HepG2 (cell line): ENCODE data around the gene ETS1. TPM values are rescaled to one million over a fixed set of nuclear protein-coding genes. Genes with fewer than 3 reads are reported as not detected.

ENCODE experiments used
- ATAC-seq: fragments of 200-7000 bp; cut with Tn5 transposase; 3 replicates; pipeline ENCODE4 v1.9.1; 2020; ENCODE audit warnings: mild to moderate bottlenecking, moderate library complexity
- BruUV-seq: library from RNA; stranded (reverse); fragments of 400-500 nt; replicated peaks from 2 replicates; lab custom pipeline; 2021; lab: Mats Ljungman, UMichigan
- CTCF ChIA-PET: fragments of 300-600 bp; formaldehyde crosslinking; extraction: SDS; loops from one replicate; lab custom pipeline; 2021; ENCODE audit warnings: low total read pairs, inconsistent platforms, low intra/inter-chr PET ratio; lab: Yijun Ruan, JAX
- POLR2A ChIA-PET: fragments of 350-600 bp; sonication (Branson Sonifier 250); formaldehyde crosslinking; loops from one replicate; lab custom pipeline; 2020; ENCODE audit warnings: antibody characterized with exemption, inconsistent platforms; lab: Yijun Ruan, JAX
- DNase-seq: peaks from one replicate; pipeline ENCODE4 v3.0.0-alpha.2; 2015; ENCODE audit warnings: low spot score
- FAIRE-seq: peaks from 3 replicates; lab custom pipeline; 2011; peaks lifted over from hg19 to GRCh38; lab: Jason Lieb, UNC
- H2AFZ ChIP-seq: one replicate; pipeline ENCODE4 v1.6.1; 2011; ENCODE audit warnings: low read length, inconsistent platforms
- H3K27ac ChIP-seq: fragments of 300-600 bp; 3 replicates; pipeline ENCODE4 v1.8.0; 2011; ENCODE audit warnings: mixed run types, mild to moderate bottlenecking, mixed read lengths, low read length, inconsistent platforms; ENCODE audit not compliant: insufficient read depth; ENCODE audit errors: extremely low read length
- H3K27me3 ChIP-seq, 2 experiments: fragments of 200-600 bp in 1 of 2; 2 replicates in 1 of 2; 3 replicates in 1 of 2; pipeline versions ENCODE4 v1.6.0 to v1.8.0; 2011; ENCODE audit warnings: low read length in 2 of 2, mild to moderate bottlenecking in 2 of 2, moderate library complexity in 2 of 2, inconsistent platforms in 1 of 2; ENCODE audit not compliant: insufficient read depth in 2 of 2, control insufficient read depth in 1 of 2
- H3K36me3 ChIP-seq, 2 experiments: fragments of 200-600 bp in 1 of 2; replicated peaks in 1 of 2; 2 replicates in 1 of 2; 3 replicates in 1 of 2; pipeline versions ENCODE4 v1.5.1 to v1.8.0; 2011; ENCODE audit warnings: low read length in 2 of 2, inconsistent platforms in 1 of 2; ENCODE audit not compliant: insufficient read depth in 2 of 2, control insufficient read depth in 1 of 2
- H3K4me1 ChIP-seq: 2 replicates; pipeline ENCODE4 v1.5.1; 2012; ENCODE audit warnings: low read length, inconsistent platforms; ENCODE audit not compliant: insufficient read depth
- H3K4me2 ChIP-seq: 2 replicates; pipeline ENCODE4 v1.6.0; 2011; ENCODE audit warnings: low read depth, low read length, inconsistent platforms
- H3K4me3 ChIP-seq, 3 experiments: fragments of 200-600 bp in 1 of 3; sonication (generic), shearing (Covaris generic) in 1 of 3; replicated peaks in 1 of 3; 2 replicates each; pipeline ENCODE4 v1.5.1; 2011 to 2016; ENCODE audit warnings: low read length in 3 of 3, inconsistent platforms in 2 of 3, low read depth in 2 of 3, mild to moderate bottlenecking in 2 of 3, control low read depth in 1 of 3, mixed read lengths in 1 of 3; ENCODE audit not compliant: insufficient read depth in 1 of 3
- H3K79me2 ChIP-seq: one replicate; pipeline ENCODE4 v1.6.1; 2011; ENCODE audit warnings: low read length, inconsistent platforms; ENCODE audit not compliant: insufficient read depth
- H3K9ac ChIP-seq: 2 replicates; pipeline ENCODE4 v1.6.0; 2011; ENCODE audit warnings: mild to moderate bottlenecking, low read depth, low read length, inconsistent platforms; ENCODE audit not compliant: insufficient read depth
- H3K9me3 ChIP-seq: 2 replicates; pipeline ENCODE4 v1.5.1; 2012; ENCODE audit warnings: mild to moderate bottlenecking, low read length
- H4K20me1 ChIP-seq: 2 replicates; pipeline ENCODE4 v1.6.0; 2011; ENCODE audit warnings: inconsistent platforms, mild to moderate bottlenecking, low read length, moderate library complexity; ENCODE audit not compliant: insufficient read depth
- ELF4 ChIP-seq: sonication (generic); formaldehyde crosslinking; IDR thresholded peaks from 2 replicates; pipeline ENCODE4 v1.5.0; 2020; ENCODE audit warnings: missing genetic modification reagents, mild to moderate bottlenecking, moderate library complexity, borderline replicate concordance
- KMT2B ChIP-seq: IDR thresholded peaks from 2 replicates; pipeline ENCODE4 v1.6.1; 2016; ENCODE audit warnings: missing genetic modification reagents, missing compliant biosample characterization
- MAZ ChIP-seq, 2 experiments: sonication (generic) in 1 of 2; formaldehyde crosslinking in 1 of 2; IDR thresholded peaks; 2 replicates each; pipeline versions ENCODE4 v1.5.0 to v1.6.1; 2012 to 2020; ENCODE audit warnings: low read depth in 2 of 2, mild to moderate bottlenecking in 2 of 2, borderline replicate concordance in 1 of 2, improper control_type of control experiment in 1 of 2, low read length in 1 of 2, missing genetic modification reagents in 1 of 2, moderate library complexity in 1 of 2
- MIXL1 ChIP-seq: IDR thresholded peaks from 2 replicates; pipeline ENCODE4 v1.6.1; 2016
- MLLT10 ChIP-seq: sonication (generic); formaldehyde crosslinking; IDR thresholded peaks from 2 replicates; pipeline ENCODE4 v1.4.0; 2020; ENCODE audit warnings: missing genetic modification reagents
- PBX3 ChIP-seq: sonication (generic); formaldehyde crosslinking; IDR thresholded peaks from 2 replicates; pipeline ENCODE4 v1.8.1; 2023; ENCODE audit warnings: missing genetic modification reagents, inconsistent platforms, borderline replicate concordance
- SMARCC2 ChIP-seq: fragments of 450-650 bp; IDR thresholded peaks from 2 replicates; pipeline ENCODE4 v1.6.1; 2017; ENCODE audit warnings: antibody characterized with exemption, mild to moderate bottlenecking
- SOX6 ChIP-seq, 2 experiments: fragments of 450-650 bp in 1 of 2; sonication (generic) in 1 of 2; formaldehyde crosslinking in 1 of 2; IDR thresholded peaks; 2 replicates each; pipeline versions ENCODE4 v1.4.0 to v1.6.1; 2017 to 2020; ENCODE audit warnings: antibody characterized with exemption in 1 of 2, mild to moderate bottlenecking in 1 of 2, missing genetic modification reagents in 1 of 2
- TCF12 ChIP-seq, 2 experiments: fragments of 450-650 bp in 1 of 2; sonication (generic) in 1 of 2; formaldehyde crosslinking in 1 of 2; IDR thresholded peaks; 2 replicates each; pipeline versions ENCODE4 v1.6.1 to v1.8.0; 2017 to 2022; ENCODE audit warnings: antibody characterized with exemption in 1 of 2, mild to moderate bottlenecking in 1 of 2, missing genetic modification reagents in 1 of 2, moderate library complexity in 1 of 2
- YY1 ChIP-seq: IDR thresholded peaks from 2 replicates; pipeline ENCODE4 v1.6.1; 2011; ENCODE audit warnings: low read length, low read depth, moderate library complexity, mild to moderate bottlenecking; ENCODE audit not compliant: insufficient read depth, insufficient replicate concordance
- ZBTB3 ChIP-seq: sonication (generic); formaldehyde crosslinking; IDR thresholded peaks from 2 replicates; pipeline ENCODE4 v1.4.0; 2020; ENCODE audit warnings: low read depth, mild to moderate bottlenecking, moderate library complexity, missing genetic modification reagents, borderline replicate concordance
- ZNF207 ChIP-seq: fragments of 450-650 bp; IDR thresholded peaks from 2 replicates; pipeline ENCODE4 v1.6.1; 2016; ENCODE audit warnings: antibody characterized with exemption, borderline replicate concordance
- ZNF251 ChIP-seq: sonication (generic); formaldehyde crosslinking; IDR thresholded peaks from 2 replicates; pipeline ENCODE4 v1.9.0; 2021; ENCODE audit warnings: mild to moderate bottlenecking, missing genetic modification reagents
- ZNF326 ChIP-seq: sonication (generic); formaldehyde crosslinking; IDR thresholded peaks from 2 replicates; pipeline ENCODE4 v1.4.0; 2020; ENCODE audit warnings: missing genetic modification reagents, borderline replicate concordance
- ZNF558 ChIP-seq: sonication (generic); formaldehyde crosslinking; IDR thresholded peaks from 2 replicates; pipeline ENCODE4 v1.9.0; 2022; ENCODE audit warnings: mild to moderate bottlenecking, missing genetic modification reagents, borderline replicate concordance
- ZNF598 ChIP-seq: sonication (generic); formaldehyde crosslinking; IDR thresholded peaks from 2 replicates; pipeline ENCODE4 v1.5.1; 2020; ENCODE audit warnings: mild to moderate bottlenecking, missing genetic modification reagents, borderline replicate concordance
- ZNF672 ChIP-seq: sonication (generic); formaldehyde crosslinking; IDR thresholded peaks from 2 replicates; pipeline ENCODE4 v1.8.1; 2022; ENCODE audit warnings: missing genetic modification reagents
- ZNF747 ChIP-seq: sonication (generic); formaldehyde crosslinking; IDR thresholded peaks from 2 replicates; pipeline ENCODE4 v1.8.1; 2023; ENCODE audit warnings: missing genetic modification reagents, mild to moderate bottlenecking, borderline replicate concordance
- WGBS: methylation state at CpG from one replicate; pipeline ENCODE4 v1.1.6; 2017; ENCODE audit warnings: low lambda C conversion rate; 5-methylcytosine and 5-hydroxymethylcytosine counted together
- in situ Hi-C: cut with HindIII; loops from 2 replicates; pipeline ENCODE4 v1.10.0; 2017; ENCODE audit warnings: low pct_unique_long_range_greater_than_20kb; ENCODE audit not compliant: extremely low pct_ligation_motif_present
- intact Hi-C: fragments of 100-400 bp; cut with micrococcal nuclease; formaldehyde crosslinking; loops from one replicate; pipeline ENCODE4 v1.10.0; 2022; ENCODE audit not compliant: unreplicated experiment
- polyA plus RNA-seq, 8 experiments: library from polyadenylated mRNA; depleted of rRNA in 3 of 8; stranded (reverse) in 7 of 8; unstranded in 1 of 8; fragments of >200 nt; fragmentation: Illumina TruSeq in 4 of 8; extraction: Trizol in 4 of 8; gene quantifications; 2 replicates each; pipeline versions ENCODE4 v1.2.1 to v1.2.3, GENCODE V29; 2011 to 2016; ENCODE audit warnings: low read depth in 4 of 8, missing spikeins in 1 of 8, mixed read lengths in 1 of 8; ENCODE audit not compliant: insufficient read depth in 1 of 8
- total RNA-seq, 5 experiments: library from RNA; depleted of rRNA; stranded (reverse); fragments of >200 nt; fragmentation: Illumina TruSeq; extraction: Trizol; gene quantifications; 2 replicates each; pipeline ENCODE4 v1.2.3, GENCODE V29; 2016; ENCODE audit warnings: low read depth in 1 of 5
- TF ChIP-seq, protein P1 (sequence below): sonication (generic); formaldehyde crosslinking; IDR thresholded peaks from 2 replicates; pipeline ENCODE4 v1.4.0; 2020; ENCODE audit warnings: low read depth, missing genetic modification reagents

Gene ETS1
- total and polyA plus RNA-seq, 2 of the 13 experiments (the other 11 are each of a cell fraction or from before 2014, with no cell fraction given), result 0.18 to 0.34 TPM

DNA sequence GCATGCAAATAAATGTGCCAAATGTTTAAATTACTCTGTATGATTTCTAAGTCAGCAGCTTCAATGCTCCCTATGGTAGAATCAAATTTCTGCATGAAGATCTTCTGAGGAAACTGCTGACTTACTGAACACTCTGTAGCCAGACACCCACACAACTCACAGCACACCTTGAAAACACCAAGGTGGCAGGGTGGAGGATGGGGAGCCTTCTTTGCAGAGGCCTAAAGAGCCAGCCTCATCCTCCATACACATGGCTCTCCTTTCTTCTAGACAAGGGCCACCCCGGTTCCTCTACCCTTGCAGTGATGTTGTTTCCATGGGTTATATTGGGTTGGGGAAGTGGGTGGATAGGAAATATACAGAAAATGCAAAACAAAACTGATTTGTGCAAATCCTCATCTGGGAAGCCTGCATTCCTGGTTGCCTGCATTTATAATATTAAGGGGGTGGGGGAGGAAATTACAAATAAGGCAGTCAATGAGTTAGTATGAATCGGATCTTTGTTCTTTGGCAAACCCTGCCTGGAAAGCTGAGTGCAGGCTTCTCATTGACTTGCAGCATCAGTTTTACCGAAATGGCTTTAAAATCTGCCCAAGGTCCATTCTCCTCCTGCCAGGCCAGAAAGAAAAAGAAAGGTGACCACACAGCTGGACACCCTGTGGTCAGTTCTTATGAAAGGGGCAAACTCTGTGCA, 15.8 kb upstream of the ETS1 start (continued):
- no peak for TF ChIP-seq TCF12 (IDR thresholded peaks at IDR 0.05)
- no peak for TF ChIP-seq TCF12 (CRISPR knock-in tag; IDR thresholded peaks at IDR 0.05)
- TF ChIP-seq MIXL1 (CRISPR knock-in tag), result no peak
- TF ChIP-seq ZNF251 (CRISPR knock-in tag), result no peak
- TF ChIP-seq ZNF326 (CRISPR knock-in tag), result no peak
- no peak for TF ChIP-seq SMARCC2
- no peak for TF ChIP-seq ZNF747 (CRISPR knock-in tag)
- no peak for TF ChIP-seq MAZ (IDR thresholded peaks at IDR 0.05; ENCODE audit: borderline replicate concordance, low read depth, low read length)
- TF ChIP-seq MAZ (CRISPR knock-in tag; IDR thresholded peaks at IDR 0.05; ENCODE audit: low read depth), result no peak
- TF ChIP-seq KMT2B (CRISPR knock-in tag), result no peak
- no peak for TF ChIP-seq PBX3 (CRISPR knock-in tag)
- TF ChIP-seq ZNF598 (CRISPR knock-in tag), result no peak
- TF ChIP-seq YY1, result no peak

DNA sequence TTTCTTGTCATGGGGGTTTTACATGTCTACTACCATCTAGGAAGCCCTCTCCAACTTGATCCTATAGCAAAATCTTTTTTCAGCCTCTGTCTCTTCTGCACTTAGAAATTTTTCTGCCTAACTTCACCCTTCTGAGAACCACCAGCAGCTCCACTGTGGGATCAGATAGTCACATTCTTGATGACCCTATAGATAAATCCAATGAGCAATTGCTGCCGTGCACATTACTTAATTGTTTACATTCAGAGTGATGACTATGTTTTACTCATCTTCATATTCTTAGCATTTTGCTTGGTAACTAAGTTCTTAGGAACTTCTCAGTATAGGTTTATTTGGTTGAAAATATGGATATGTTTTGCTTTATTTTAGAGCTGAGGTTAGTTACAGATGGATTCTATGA, 12.4 kb upstream of the ETS1 start:
- ChIA-PET POLR2A (no interaction called here), CTCF (no interaction called here)
- BruUV-seq, result no TSS peak
- no peak for DNase-seq
- Histone ChIP-seq H3K79me2 (no peaks in the 10 kb centered on the region), H3K4me1 (no peaks in the 10 kb centered on the region), H3K4me3 (no peak overlapping the region), H3K4me2 (no peak overlapping the region), H3K27ac (no peak overlapping the region), H3K9me3 (no peaks in the 10 kb centered on the region), H3K9ac (no peak overlapping the region), H2AFZ (no peak overlapping the region), H3K36me3 (no peaks in the 10 kb centered on the region), H4K20me1 (no peaks in the 10 kb centered on the region), H3K27me3 (no peaks in the 10 kb centered on the region)
- 4% methylated on average over 1 of the region's 1 CpG for WGBS
- intact Hi-C loops (no loop called here), in situ Hi-C loops (no loop called here)
- ATAC-seq, result no peak
- no peak for FAIRE-seq
- TF ChIP-seq, protein P1, sequence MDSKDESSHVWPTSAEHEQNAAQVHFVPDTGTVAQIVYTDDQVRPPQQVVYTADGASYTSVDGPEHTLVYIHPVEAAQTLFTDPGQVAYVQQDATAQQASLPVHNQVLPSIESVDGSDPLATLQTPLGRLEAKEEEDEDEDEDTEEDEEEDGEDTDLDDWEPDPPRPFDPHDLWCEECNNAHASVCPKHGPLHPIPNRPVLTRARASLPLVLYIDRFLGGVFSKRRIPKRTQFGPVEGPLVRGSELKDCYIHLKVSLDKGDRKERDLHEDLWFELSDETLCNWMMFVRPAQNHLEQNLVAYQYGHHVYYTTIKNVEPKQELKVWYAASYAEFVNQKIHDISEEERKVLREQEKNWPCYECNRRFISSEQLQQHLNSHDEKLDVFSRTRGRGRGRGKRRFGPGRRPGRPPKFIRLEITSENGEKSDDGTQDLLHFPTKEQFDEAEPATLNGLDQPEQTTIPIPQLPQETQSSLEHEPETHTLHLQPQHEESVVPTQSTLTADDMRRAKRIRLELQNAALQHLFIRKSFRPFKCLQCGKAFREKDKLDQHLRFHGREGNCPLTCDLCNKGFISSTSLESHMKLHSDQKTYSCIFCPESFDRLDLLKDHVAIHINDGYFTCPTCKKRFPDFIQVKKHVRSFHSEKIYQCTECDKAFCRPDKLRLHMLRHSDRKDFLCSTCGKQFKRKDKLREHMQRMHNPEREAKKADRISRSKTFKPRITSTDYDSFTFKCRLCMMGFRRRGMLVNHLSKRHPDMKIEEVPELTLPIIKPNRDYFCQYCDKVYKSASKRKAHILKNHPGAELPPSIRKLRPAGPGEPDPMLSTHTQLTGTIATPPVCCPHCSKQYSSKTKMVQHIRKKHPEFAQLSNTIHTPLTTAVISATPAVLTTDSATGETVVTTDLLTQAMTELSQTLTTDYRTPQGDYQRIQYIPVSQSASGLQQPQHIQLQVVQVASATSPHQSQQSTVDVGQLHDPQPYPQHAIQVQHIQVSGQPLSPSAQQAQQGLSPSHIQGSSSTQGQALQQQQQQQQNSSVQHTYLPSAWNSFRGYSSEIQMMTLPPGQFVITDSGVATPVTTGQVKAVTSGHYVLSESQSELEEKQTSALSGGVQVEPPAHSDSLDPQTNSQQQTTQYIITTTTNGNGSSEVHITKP (CRISPR knock-in tag), result no peak
- TF ChIP-seq ZNF558 (CRISPR knock-in tag) (no peak), MLLT10 (CRISPR knock-in tag) (no peak), SOX6 (IDR thresholded peaks at IDR 0.05) (no peak), SOX6 (CRISPR knock-in tag; IDR thresholded peaks at IDR 0.05) (no peak), ZNF207 (no peak), ZNF672 (CRISPR knock-in tag) (no peak), ELF4 (CRISPR knock-in tag) (no peak), ZBTB3 (no peak)
